ENCODE results near the gene ATP6V1G1. TPM values are rescaled to one million over a fixed set of nuclear protein-coding genes. Genes with fewer than 3 reads are reported as not detected.

The ATP6V1G1 gene
- total and polyA plus RNA-seq, 2 experiments from 2014 or later, result 127 to 222 TPM

DNA sequence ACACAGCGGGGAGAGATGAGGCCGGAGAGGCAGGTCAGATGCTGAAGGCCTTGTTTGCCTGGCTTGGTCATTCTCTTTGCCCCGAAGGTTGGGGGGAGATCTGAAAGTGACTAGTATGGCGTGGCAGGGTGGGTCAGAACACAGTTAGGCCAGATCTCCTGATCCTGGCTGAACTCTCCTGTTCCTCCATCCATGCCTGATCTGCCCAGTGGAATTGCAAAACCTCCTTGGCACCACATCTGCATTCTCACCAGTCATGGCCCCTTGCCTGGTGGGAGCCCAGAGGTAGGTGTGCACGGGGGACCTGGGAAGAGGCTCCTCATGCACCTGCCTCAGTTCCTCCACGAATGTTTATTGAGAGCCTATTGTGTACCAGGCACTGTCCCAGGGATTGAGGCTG is 46.8 kb downstream of the ATP6V1G1 start:
- Histone ChIP-seq H3K4me1 (ENCODE audit: insufficient read depth) (no peaks in the 10 kb centered on the region), H4K20me1 (ENCODE audit: insufficient read depth) (no peaks in the 10 kb centered on the region), H3K9me2 (ENCODE audit: insufficient read depth) (no peaks in the 10 kb centered on the region), H3K9me3 (ENCODE audit: low read depth) (no peaks in the 10 kb centered on the region), H3F3A (ENCODE audit: insufficient read depth) (no peaks in the 10 kb centered on the region), H3K27me3 (replicated peaks; ENCODE audit: insufficient read depth) (no peaks in the 10 kb centered on the region), H3K9ac (no peak overlapping the region), H3K79me2 (ENCODE audit: insufficient read depth) (no peaks in the 10 kb centered on the region), H3K4me2 (ENCODE audit: unreplicated experiment) (no peak overlapping the region), H3K36me3 (ENCODE audit: low read depth) (no peaks in the 10 kb centered on the region), H3K27ac (no peak overlapping the region), H3K4me3 (no peak overlapping the region), H2AFZ (no peak overlapping the region)
- no peak for TF ChIP-seq EZH2 (IDR thresholded peaks at IDR 0.05; ENCODE audit: insufficient read depth, poor library complexity, severe bottlenecking)
- TF ChIP-seq EZH2phosphoT487 (IDR thresholded peaks at IDR 0.05; ENCODE audit: insufficient read depth, low read depth), result no peak
- 97 to 98% methylated on average over 6 of the region's 6 CpGs for WGBS, 2 experiments (ENCODE audit: low coverage in 1 of 2, low lambda C conversion rate in 2 of 2, missing lambda C conversion rate in 2 of 2)
- DNase-seq, result no peak
- in situ Hi-C loops (cut with MboI), result no loop called here

DNA sequence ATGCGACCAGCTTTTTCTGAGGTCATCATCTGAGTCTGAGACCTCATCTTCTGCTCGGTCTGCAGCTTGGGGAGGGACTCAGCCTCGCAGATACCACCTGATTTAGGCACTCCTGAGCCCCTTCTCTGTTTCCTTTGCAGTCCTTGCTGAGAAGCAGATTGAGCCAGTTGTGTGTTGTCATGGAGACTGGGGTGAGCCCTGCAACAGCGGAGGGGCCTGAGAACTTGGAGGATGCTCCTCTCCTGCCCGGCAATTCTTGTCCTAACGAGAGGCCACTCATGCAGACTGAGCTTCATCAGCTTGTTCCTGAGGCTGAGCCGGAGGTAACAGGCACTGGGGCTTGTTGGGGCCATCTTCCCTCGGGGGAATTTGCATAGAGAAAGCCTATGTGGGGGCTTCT is 50.8 kb downstream of the ATP6V1G1 start:
- H3K27me3 ChIP-seq (replicated peaks; ENCODE audit: insufficient read depth), result no peaks in the 10 kb centered on the region
- no peaks in the 10 kb centered on the region for H3K9me2 ChIP-seq (ENCODE audit: insufficient read depth)
- 90 to 96% methylated on average over 8 of the region's 8 CpGs for WGBS, 2 experiments (ENCODE audit: low coverage in 1 of 2, low lambda C conversion rate in 2 of 2, missing lambda C conversion rate in 2 of 2)
- H3K9ac ChIP-seq, result no peak overlapping the region
- no peaks in the 10 kb centered on the region for H3K79me2 ChIP-seq (ENCODE audit: insufficient read depth)
- no peaks in the 10 kb centered on the region for H3K36me3 ChIP-seq (ENCODE audit: low read depth)
- H3F3A ChIP-seq (ENCODE audit: insufficient read depth), result no peaks in the 10 kb centered on the region
- TF ChIP-seq EZH2phosphoT487 (IDR thresholded peaks at IDR 0.05; ENCODE audit: insufficient read depth, low read depth) (no peak), EZH2 (IDR thresholded peaks at IDR 0.05; ENCODE audit: insufficient read depth, poor library complexity, severe bottlenecking) (no peak)
- no peaks in the 10 kb centered on the region for H4K20me1 ChIP-seq (ENCODE audit: insufficient read depth)
- H3K4me1 ChIP-seq (ENCODE audit: insufficient read depth), result no peaks in the 10 kb centered on the region
- no peak for DNase-seq
- H3K9me3 ChIP-seq (ENCODE audit: low read depth), result no peaks in the 10 kb centered on the region
- no peak overlapping the region for H2AFZ ChIP-seq
- H3K4me2 ChIP-seq (ENCODE audit: unreplicated experiment), result no peak overlapping the region
- no peak overlapping the region for H3K4me3 ChIP-seq
- no peak overlapping the region for H3K27ac ChIP-seq
- in situ Hi-C loops (cut with MboI), result no loop called here

DNA sequence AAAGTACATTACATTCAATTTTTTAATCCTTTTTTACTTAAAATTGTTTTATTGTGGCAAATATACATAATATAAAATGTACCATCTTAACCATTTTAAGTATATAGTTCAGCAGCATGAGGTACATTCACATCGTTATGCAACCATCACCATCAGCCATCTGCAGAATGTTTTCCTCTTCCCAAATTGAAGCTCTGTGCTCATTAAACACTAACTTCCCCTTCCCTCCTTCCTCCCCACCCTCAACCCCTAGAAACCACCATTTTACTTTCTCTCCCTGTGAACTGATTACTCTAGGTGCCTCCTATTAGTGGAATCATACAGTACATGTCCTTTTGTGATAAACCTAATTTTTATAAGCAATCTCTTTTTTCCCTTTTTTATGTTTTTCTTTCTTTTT is 54.4 kb downstream of the ATP6V1G1 start:
- TF ChIP-seq EZH2 (IDR thresholded peaks at IDR 0.05; ENCODE audit: insufficient read depth, poor library complexity, severe bottlenecking) (no peak), EZH2phosphoT487 (IDR thresholded peaks at IDR 0.05; ENCODE audit: insufficient read depth, low read depth) (no peak)
- no peak for DNase-seq
- Histone ChIP-seq H3F3A (ENCODE audit: insufficient read depth) (no peaks in the 10 kb centered on the region), H3K27ac (no peak overlapping the region), H3K4me1 (ENCODE audit: insufficient read depth) (no peaks in the 10 kb centered on the region), H2AFZ (no peak overlapping the region), H3K9me2 (ENCODE audit: insufficient read depth) (no peaks in the 10 kb centered on the region), H3K4me3 (no peak overlapping the region), H4K20me1 (ENCODE audit: insufficient read depth) (no peaks in the 10 kb centered on the region), H3K4me2 (ENCODE audit: unreplicated experiment) (no peak overlapping the region), H3K9ac (no peak overlapping the region), H3K79me2 (ENCODE audit: insufficient read depth) (no peaks in the 10 kb centered on the region), H3K9me3 (ENCODE audit: low read depth) (no peaks in the 10 kb centered on the region), H3K27me3 (replicated peaks; ENCODE audit: insufficient read depth) (no peaks in the 10 kb centered on the region), H3K36me3 (ENCODE audit: low read depth) (peaks cover 6% of the 10 kb centered on the region; the same call in 1 of the 2 replicates)
- in situ Hi-C loops (cut with MboI), result no loop called here
- WGBS, 2 experiments (ENCODE audit: low coverage in 1 of 2, low lambda C conversion rate in 2 of 2, missing lambda C conversion rate in 2 of 2), result 98 to 100% methylated on average over 1 of the region's 1 CpG

DNA sequence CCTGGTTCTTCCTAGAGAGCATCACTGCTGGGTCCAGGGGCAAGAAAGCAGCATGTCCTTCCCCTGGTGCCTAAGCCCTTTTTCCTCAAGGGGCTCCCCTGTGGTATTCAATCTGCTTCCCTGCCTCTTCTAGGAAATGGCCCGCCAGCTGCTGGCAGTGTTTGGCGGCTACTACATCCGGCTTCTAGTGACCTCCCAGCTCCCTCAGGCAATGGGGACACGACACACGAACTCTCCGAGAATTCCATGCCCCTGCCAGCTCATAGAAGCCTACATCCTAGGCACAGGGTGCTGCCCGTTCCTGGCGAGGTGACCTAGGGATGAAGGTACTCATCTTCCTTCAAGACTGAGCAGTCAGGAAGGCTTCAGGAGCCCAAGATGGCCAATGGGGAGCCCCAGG is 55.4 kb downstream of the ATP6V1G1 start:
- Histone ChIP-seq H3K9ac (no peak overlapping the region), H3F3A (ENCODE audit: insufficient read depth) (no peaks in the 10 kb centered on the region), H3K9me3 (ENCODE audit: low read depth) (no peaks in the 10 kb centered on the region), H3K36me3 (ENCODE audit: low read depth) (peaks cover 6% of the 10 kb centered on the region; the same call in 1 of the 2 replicates), H3K27ac (no peak overlapping the region), H3K27me3 (replicated peaks; ENCODE audit: insufficient read depth) (no peaks in the 10 kb centered on the region), H3K4me1 (ENCODE audit: insufficient read depth) (no peaks in the 10 kb centered on the region), H3K4me2 (ENCODE audit: unreplicated experiment) (no peak overlapping the region), H4K20me1 (ENCODE audit: insufficient read depth) (no peaks in the 10 kb centered on the region), H3K4me3 (no peak overlapping the region), H3K79me2 (ENCODE audit: insufficient read depth) (no peaks in the 10 kb centered on the region), H2AFZ (no peak overlapping the region), H3K9me2 (ENCODE audit: insufficient read depth) (no peaks in the 10 kb centered on the region)
- DNase-seq, result no peak
- 89 to 93% methylated on average over 8 of the region's 8 CpGs for WGBS, 2 experiments (ENCODE audit: low coverage in 1 of 2, low lambda C conversion rate in 2 of 2, missing lambda C conversion rate in 2 of 2)
- TF ChIP-seq EZH2 (IDR thresholded peaks at IDR 0.05; ENCODE audit: insufficient read depth, poor library complexity, severe bottlenecking) (no peak), EZH2phosphoT487 (IDR thresholded peaks at IDR 0.05; ENCODE audit: insufficient read depth, low read depth) (no peak)
- in situ Hi-C loops (cut with MboI), result no loop called here

DNA sequence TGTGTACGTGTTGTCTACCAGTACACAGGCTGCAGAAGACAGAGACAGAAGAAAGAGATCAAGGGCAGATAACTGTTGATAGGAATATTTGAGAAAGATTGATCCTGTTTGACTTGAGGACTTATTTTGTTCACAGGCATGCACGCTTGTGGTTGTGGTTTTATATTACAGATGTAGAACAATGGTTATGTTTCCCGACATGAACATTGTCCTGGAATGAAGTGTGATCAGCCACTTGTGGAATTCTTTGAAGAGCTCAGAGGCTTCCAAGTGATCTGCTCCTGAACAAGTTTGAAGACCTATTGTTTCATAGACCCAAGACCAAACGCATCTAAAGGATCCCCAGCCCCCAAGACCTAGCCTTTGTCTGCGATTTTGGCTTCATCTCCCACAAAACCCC is 56.3 kb downstream of the ATP6V1G1 start:
- Histone ChIP-seq H3K36me3 (ENCODE audit: low read depth) (peaks cover 6% of the 10 kb centered on the region; the same call in 1 of the 2 replicates), H3K4me3 (no peak overlapping the region), H3K9ac (no peak overlapping the region), H3K27ac (no peak overlapping the region), H3K9me3 (ENCODE audit: low read depth) (no peaks in the 10 kb centered on the region), H3F3A (ENCODE audit: insufficient read depth) (no peaks in the 10 kb centered on the region), H4K20me1 (ENCODE audit: insufficient read depth) (no peaks in the 10 kb centered on the region), H3K27me3 (replicated peaks; ENCODE audit: insufficient read depth) (no peaks in the 10 kb centered on the region), H2AFZ (no peak overlapping the region), H3K4me1 (ENCODE audit: insufficient read depth) (no peaks in the 10 kb centered on the region), H3K79me2 (ENCODE audit: insufficient read depth) (no peaks in the 10 kb centered on the region), H3K9me2 (ENCODE audit: insufficient read depth) (no peaks in the 10 kb centered on the region), H3K4me2 (ENCODE audit: unreplicated experiment) (no peak overlapping the region)
- no peak for DNase-seq
- WGBS, 2 experiments (ENCODE audit: low coverage in 1 of 2, low lambda C conversion rate in 2 of 2, missing lambda C conversion rate in 2 of 2), result 79 to 81% methylated on average over 5 of the region's 5 CpGs
- TF ChIP-seq EZH2phosphoT487 (IDR thresholded peaks at IDR 0.05; ENCODE audit: insufficient read depth, low read depth) (no peak), EZH2 (IDR thresholded peaks at IDR 0.05; ENCODE audit: insufficient read depth, poor library complexity, severe bottlenecking) (no peak)
- in situ Hi-C loops (cut with MboI), result no loop called here

Small RNA genes within 50 kb of the gene (small RNA-seq; reads per million reads assigned to genes)
- not detected for gene RF00019 (ENCODE audit: low read depth, low replicate concordance)

Other genes starting within 250 kb of the ATP6V1G1 start
- 6.6 and 8.1 TPM in 2 replicates for gene AKNA, start 199.8 kb upstream of the ATP6V1G1 start, total RNA-seq (2014; rRNA removed; shearing (Covaris generic))
- 1.8 and 1.9 TPM in 2 replicates for gene AKNA, start 199.8 kb upstream of the ATP6V1G1 start, polyA plus RNA-seq (2016; fragmentation: Nextera tagmentation; extraction: Ambion mirVana)
- 0.76 and 1.1 TPM in 2 replicates for gene WHRN, start 82.3 kb upstream of the ATP6V1G1 start, total RNA-seq (2014; rRNA removed; shearing (Covaris generic))
- gene WHRN, start 82.3 kb upstream of the ATP6V1G1 start, polyA plus RNA-seq (2016; fragmentation: Nextera tagmentation; extraction: Ambion mirVana), result 1.5 and 1.8 TPM in 2 replicates
- gene TMEM268, start 23.5 kb downstream of the ATP6V1G1 start, total RNA-seq (2014; rRNA removed; shearing (Covaris generic)), result 4.9 and 10.7 TPM in 2 replicates
- gene TMEM268, start 23.5 kb downstream of the ATP6V1G1 start, polyA plus RNA-seq (2016; fragmentation: Nextera tagmentation; extraction: Ambion mirVana), result 5.1 and 6.9 TPM in 2 replicates
- not detected in 2 replicates for gene TEX53, start 70.0 kb downstream of the ATP6V1G1 start, total RNA-seq (2014; rRNA removed; shearing (Covaris generic))
- not detected in 2 replicates for gene TEX53, start 70.0 kb downstream of the ATP6V1G1 start, polyA plus RNA-seq (2016; fragmentation: Nextera tagmentation; extraction: Ambion mirVana)
- not detected in 2 replicates for gene TEX48, start 94.4 kb downstream of the ATP6V1G1 start, total RNA-seq (2014; rRNA removed; shearing (Covaris generic))
- not detected in 2 replicates for gene TEX48, start 94.4 kb downstream of the ATP6V1G1 start, polyA plus RNA-seq (2016; fragmentation: Nextera tagmentation; extraction: Ambion mirVana)
- under 0.01 TPM in 1 of 2 replicates, not detected in the other for gene TNFSF15, start 218.3 kb downstream of the ATP6V1G1 start, total RNA-seq (2014; rRNA removed; shearing (Covaris generic))
- not detected in 2 replicates for gene TNFSF15, start 218.3 kb downstream of the ATP6V1G1 start, polyA plus RNA-seq (2016; fragmentation: Nextera tagmentation; extraction: Ambion mirVana)

All from GM23248 (cell line).